ENCODE results near the gene IKBKE. TPM values are rescaled to one million over a fixed set of nuclear protein-coding genes. Genes with fewer than 3 reads are reported as not detected.
A peak's percentile ranks its signal among the peaks of the same experiment; 100 is the strongest.

IKBKE gene
- total RNA-seq, 2 donors from 2014 or later, result 3.6 to 6.1 TPM

GRCh38 chr1:206461602-206462455, 8.4 kb upstream of the IKBKE start:
- WGBS, result 63% methylated on average over 9 of the region's 9 CpGs
- DNase-seq (ENCODE audit: low spot score), result peak; percentile 57
- H3K36me3 ChIP-seq, result no peaks in the 10 kb centered on the region
- no peak overlapping the region for H3K4me3 ChIP-seq
- TF ChIP-seq POLR2AphosphoS5 (IDR thresholded peaks at IDR 0.05), result no peak
- peak; percentile 70 to 82 (median 79) for TF ChIP-seq CTCF (IDR thresholded peaks at IDR 0.05)
- intact Hi-C loops (cut with DNase I), result no loop called here
- H3K4me1 ChIP-seq (replicated peaks), result no peaks in the 10 kb centered on the region
- H3K27me3 ChIP-seq (replicated peaks; ENCODE audit: insufficient read depth), result no peaks in the 10 kb centered on the region
- no peak overlapping the region for H3K27ac ChIP-seq
- no peaks in the 10 kb centered on the region for H3K9me3 ChIP-seq

- Histone ChIP-seq H3K27ac (no peak overlapping the region), H3K27me3 (replicated peaks; ENCODE audit: insufficient read depth) (no peaks in the 10 kb centered on the region), H3K4me1 (replicated peaks) (no peaks in the 10 kb centered on the region), H3K9me3 (no peaks in the 10 kb centered on the region), H3K36me3 (no peaks in the 10 kb centered on the region), H3K4me3 (no peak overlapping the region)
- no peak for DNase-seq (ENCODE audit: low spot score)
- intact Hi-C loops (cut with DNase I), result no loop called here
- TF ChIP-seq POLR2A (IDR thresholded peaks at IDR 0.05) (no peak), CTCF (IDR thresholded peaks at IDR 0.05) (no peak), POLR2AphosphoS5 (IDR thresholded peaks at IDR 0.05) (no peak)
- WGBS, result 43% methylated on average over 1 of the region's 1 CpG
These were observed 7.1 kb upstream of the IKBKE start for GRCh38 chr1:206463137-206463536.

DNA sequence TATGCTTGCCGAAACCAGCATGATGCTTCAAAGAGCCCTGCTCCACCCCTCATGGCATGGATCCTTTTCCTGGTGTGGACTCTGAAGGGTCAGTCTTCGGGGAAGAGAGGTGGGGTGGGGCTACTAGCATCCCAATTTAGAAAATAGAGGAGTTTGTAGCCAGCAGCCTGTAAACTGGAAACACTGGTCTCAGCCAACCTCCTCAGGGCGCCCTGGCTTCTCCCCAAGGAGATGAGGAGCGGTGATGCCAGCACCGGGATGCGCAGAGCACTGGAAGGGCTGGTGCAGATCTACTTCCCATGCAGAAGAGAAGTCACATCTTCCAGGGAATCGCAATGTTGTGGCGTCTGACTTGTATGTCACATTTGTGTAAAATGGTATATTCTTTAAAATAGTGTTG, 6.4 kb upstream of the IKBKE start:
- Histone ChIP-seq H3K4me1 (replicated peaks) (no peaks in the 10 kb centered on the region), H3K27ac (no peak overlapping the region), H3K27me3 (replicated peaks; ENCODE audit: insufficient read depth) (no peaks in the 10 kb centered on the region), H3K9me3 (no peaks in the 10 kb centered on the region), H3K4me3 (no peak overlapping the region), H3K36me3 (no peaks in the 10 kb centered on the region)
- 84% methylated on average over 8 of the region's 8 CpGs for WGBS
- intact Hi-C loops (cut with DNase I), result no loop called here
- DNase-seq (ENCODE audit: low spot score), result no peak
- TF ChIP-seq POLR2AphosphoS5 (IDR thresholded peaks at IDR 0.05) (no peak), CTCF (IDR thresholded peaks at IDR 0.05) (no peak), POLR2A (IDR thresholded peaks at IDR 0.05) (no peak)

- TF ChIP-seq POLR2A (IDR thresholded peaks at IDR 0.05) (no peak), CTCF (IDR thresholded peaks at IDR 0.05) (no peak), POLR2AphosphoS5 (IDR thresholded peaks at IDR 0.05) (no peak)
- intact Hi-C loops (cut with DNase I), result no loop called here
- no peak for DNase-seq (ENCODE audit: low spot score)
- Histone ChIP-seq H3K36me3 (no peaks in the 10 kb centered on the region), H3K4me3 (no peak overlapping the region), H3K27me3 (replicated peaks; ENCODE audit: insufficient read depth) (no peaks in the 10 kb centered on the region), H3K27ac (no peak overlapping the region), H3K4me1 (replicated peaks) (peaks cover under 1% of the 10 kb centered on the region), H3K9me3 (no peaks in the 10 kb centered on the region)
- 71% methylated on average over 4 of the region's 4 CpGs for WGBS
These were observed 5.8 kb upstream of the IKBKE start for GRCh38 chr1:206464456-206464964.

- Histone ChIP-seq H3K4me1 (replicated peaks) (peaks cover 7% of the 10 kb centered on the region), H3K4me3 (no peak overlapping the region), H3K9me3 (no peaks in the 10 kb centered on the region), H3K27ac (no peak overlapping the region), H3K27me3 (replicated peaks; ENCODE audit: insufficient read depth) (no peaks in the 10 kb centered on the region), H3K36me3 (no peaks in the 10 kb centered on the region)
- WGBS, result 80% methylated on average over 2 of the region's 2 CpGs
- TF ChIP-seq CTCF (IDR thresholded peaks at IDR 0.05) (no peak), POLR2AphosphoS5 (IDR thresholded peaks at IDR 0.05) (no peak), POLR2A (IDR thresholded peaks at IDR 0.05) (no peak)
- DNase-seq (ENCODE audit: low spot score), result no peak
- intact Hi-C loops (cut with DNase I), result no loop called here
These were observed 4.3 kb upstream of the IKBKE start for GRCh38 chr1:206465951-206466350.

Data from prostate gland (tissue), 2 donors.